Activated gamma-delta T cell treated with anti-CD3 and anti-CD28 coated beads, Interleukin-2, amount 50 U/mL, for 16 hours (primary cell): ENCODE measurements around the gene CPA4.

Source experiments
- DNase-seq: peaks from one replicate; pipeline ENCODE4 v3.0.0-alpha.2; 2020; ENCODE audit warnings: low read depth

CPA4 gene

DNA sequence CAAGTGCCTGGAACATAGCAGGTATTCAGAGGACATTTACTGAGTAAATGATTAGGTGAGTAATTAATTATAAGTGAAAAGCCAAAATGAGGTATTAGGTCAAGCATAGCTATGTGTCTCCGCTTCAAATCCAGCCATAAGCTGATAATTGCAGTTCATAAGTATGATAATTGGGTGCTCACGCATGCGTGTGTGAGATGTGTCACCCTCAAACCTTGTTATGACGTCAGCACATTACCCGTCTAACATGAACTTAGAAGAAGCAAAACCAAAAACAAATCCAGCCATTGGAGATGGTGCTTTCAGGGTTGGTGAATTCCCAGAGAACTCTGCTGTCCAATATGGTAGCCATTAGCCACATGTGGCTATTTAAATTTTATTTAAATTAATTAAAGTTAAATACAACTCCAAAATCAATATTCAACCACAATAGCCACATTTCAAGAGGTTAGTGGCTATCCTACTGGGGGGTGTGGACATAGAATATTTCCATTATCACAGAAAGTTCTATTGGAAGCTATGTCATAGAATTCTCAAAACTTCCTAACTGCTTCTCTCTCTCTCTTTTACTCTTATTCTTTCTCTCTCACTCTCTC lies 51.4 kb downstream of the CPA4 start, which contains the start of gene CPA5:
CPA5 (plus strand) TSS at position 546 of the 596 bp plus-strand sequence. CDS start 1,670 bp downstream, outside the sequence.
- DNase-seq, result no peak

- DNase-seq, result no peak
Observed at GRCh38 chr7:130345136-130345535, 52.2 kb downstream of the CPA4 start.

GRCh38 chr7:130345725-130346124 lies 52.8 kb downstream of the CPA4 start:
- no peak for DNase-seq

DNA sequence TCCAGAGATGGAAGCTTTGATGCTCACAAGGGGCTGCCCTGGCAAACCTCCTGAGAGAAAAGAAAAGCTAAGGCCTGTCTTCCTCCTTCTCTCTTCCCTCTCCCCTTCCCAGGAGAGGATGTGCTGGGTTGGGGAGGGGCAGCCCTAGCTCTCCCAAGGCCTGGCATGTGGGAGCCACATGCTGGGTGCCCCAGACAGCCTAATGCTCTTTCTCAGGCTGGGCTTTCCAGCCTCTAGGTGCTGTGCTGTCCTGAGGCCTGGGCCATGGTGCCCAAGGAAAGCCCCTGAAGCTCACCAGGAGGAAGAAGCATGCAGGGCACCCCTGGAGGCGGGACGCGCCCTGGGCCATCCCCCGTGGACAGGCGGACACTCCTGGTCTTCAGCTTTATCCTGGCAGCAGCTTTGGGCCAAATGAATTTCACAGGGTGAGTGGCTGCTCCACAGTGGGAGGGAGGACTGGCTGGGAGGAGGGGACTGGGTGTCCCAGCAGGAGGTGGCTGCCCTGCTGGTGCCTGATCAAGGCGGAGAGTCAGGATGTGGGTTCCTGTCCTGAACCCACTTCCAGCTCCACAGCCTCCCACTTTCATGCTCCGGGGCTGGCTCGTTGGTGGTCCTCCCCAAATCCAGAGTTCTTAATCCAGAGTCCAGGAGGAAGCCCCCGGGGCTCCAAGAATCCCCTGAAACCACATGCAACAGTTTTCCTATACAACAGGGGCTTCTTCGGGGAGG lies 53.4 kb downstream of the CPA4 start:
- no peak for DNase-seq

GRCh38 chr7:130346941-130347340 lies 54.0 kb downstream of the CPA4 start:
- DNase-seq, result no peak

GRCh38 chr7:130349911-130350782 lies 57.2 kb downstream of the CPA4 start:
- no peak for DNase-seq

GRCh38 chr7:130350945-130351790 lies 58.2 kb downstream of the CPA4 start:
- no peak for DNase-seq

GRCh38 chr7:130351791-130352090 lies 58.8 kb downstream of the CPA4 start:
- DNase-seq, result no peak

GRCh38 chr7:130352194-130353074 lies 59.5 kb downstream of the CPA4 start:
- no peak for DNase-seq

- DNase-seq, result no peak
Observed at GRCh38 chr7:130353196-130353595, 60.2 kb downstream of the CPA4 start.

DNA sequence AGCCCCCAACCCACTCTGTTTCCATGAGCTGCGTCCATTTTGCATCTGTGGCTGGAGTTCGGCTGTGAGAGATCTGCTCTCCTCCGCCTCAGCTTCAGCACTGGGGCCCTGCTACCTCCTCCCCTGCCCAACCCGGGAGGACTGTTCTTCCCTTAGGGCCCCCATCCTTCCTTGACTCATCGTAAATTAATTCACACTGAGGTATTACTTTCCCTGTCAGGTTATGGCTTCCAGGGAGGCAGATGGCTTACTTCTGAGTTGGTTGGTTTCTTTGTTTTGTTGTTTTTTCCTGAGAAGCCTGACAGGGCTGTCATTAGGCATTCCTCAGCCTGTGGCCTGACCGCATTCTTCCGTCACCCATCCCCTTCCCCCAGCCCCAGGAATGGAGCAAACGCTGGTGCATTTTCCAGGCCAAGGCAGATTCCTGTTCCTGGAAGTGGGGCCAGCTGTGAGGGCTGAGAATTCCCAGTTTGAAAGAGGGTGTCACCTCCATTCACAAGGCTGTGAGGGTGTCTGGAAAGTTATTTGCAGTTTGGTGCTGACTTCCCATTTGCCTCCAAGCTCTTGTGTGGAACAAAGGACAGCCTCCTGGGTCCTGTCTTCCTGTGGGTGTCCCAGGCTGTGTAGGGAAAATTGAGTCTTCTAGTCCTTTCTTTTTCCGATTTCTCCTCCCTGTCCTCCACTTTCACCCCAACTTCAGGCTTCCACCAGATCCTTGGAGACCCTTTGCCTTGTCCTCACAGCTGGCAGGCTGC lies 63.3 kb downstream of the CPA4 start:
- no peak for DNase-seq

GRCh38 chr7:130356876-130357611 lies 64.1 kb downstream of the CPA4 start:
- no peak for DNase-seq

- DNase-seq, result no peak
Observed at GRCh38 chr7:130358471-130358870, 65.5 kb downstream of the CPA4 start.

DNA sequence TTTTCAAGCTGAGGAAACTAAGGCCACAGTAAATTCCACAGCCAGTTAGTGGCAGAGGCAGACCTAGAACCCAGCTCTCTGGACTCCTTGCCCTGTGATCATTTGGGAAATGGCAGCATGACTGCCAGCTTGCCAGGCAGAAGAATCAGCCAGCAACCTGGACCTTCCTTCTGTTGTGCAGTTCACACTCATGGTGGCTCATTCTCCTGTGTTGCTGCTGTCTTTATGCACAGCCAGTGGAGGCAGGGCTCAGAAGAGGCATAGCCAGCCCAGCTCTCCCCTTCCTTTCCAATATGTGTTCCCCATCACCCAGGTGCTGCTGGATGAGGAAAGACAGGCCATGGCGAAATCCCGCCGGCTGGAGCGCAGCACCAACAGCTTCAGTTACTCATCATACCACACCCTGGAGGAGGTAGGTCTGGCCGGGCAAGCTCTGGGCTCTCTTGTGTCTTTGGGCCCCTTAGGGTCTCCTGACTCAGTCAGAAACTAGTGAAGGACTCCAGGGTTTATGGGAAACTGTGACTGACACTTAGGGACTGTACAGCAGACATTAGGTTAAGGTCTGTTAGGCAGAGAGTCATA lies 66.4 kb downstream of the CPA4 start:
- DNase-seq, result no peak

DNA sequence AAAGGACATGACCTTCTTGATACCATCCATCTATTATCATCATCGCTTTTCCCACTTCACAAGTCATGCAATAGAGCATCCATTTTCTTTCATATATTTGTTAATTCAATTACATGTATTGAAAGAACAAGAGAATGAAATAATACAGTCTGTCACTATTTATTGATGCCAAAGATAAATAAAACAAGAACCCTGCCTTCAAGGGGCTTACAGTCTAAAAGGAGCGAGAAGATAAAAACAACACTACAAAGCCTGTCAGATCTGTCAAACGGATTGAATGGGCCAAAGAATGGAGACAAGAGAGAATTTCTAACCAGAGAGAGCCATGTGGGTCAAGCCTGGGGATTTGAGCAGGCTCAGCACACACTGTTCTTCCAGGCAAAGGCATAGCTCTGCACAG lies 67.6 kb downstream of the CPA4 start:
- DNase-seq, result no peak

DNA sequence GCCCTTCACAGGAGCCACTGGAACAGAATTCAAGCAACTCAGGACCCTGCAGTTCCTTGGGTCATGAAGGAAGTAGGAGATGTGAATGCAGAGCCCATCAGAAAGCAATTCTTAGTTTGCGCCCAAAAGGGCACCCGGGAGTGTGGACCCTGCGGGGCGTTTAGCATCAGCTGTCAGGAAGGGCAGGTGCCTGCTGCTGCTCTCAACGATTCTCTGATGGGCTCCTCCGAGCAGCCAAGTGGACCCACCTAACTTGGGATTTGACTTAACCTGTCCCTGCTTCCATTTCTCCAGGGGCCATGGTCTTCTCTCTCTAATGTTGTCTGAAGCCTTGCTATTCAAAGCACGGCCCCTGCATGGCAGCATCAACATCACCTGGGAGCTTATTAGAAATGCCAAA lies 68.7 kb downstream of the CPA4 start:
- DNase-seq, result no peak

GRCh38 chr7:130362251-130362816 lies 69.4 kb downstream of the CPA4 start:
- DNase-seq, result no peak

DNA sequence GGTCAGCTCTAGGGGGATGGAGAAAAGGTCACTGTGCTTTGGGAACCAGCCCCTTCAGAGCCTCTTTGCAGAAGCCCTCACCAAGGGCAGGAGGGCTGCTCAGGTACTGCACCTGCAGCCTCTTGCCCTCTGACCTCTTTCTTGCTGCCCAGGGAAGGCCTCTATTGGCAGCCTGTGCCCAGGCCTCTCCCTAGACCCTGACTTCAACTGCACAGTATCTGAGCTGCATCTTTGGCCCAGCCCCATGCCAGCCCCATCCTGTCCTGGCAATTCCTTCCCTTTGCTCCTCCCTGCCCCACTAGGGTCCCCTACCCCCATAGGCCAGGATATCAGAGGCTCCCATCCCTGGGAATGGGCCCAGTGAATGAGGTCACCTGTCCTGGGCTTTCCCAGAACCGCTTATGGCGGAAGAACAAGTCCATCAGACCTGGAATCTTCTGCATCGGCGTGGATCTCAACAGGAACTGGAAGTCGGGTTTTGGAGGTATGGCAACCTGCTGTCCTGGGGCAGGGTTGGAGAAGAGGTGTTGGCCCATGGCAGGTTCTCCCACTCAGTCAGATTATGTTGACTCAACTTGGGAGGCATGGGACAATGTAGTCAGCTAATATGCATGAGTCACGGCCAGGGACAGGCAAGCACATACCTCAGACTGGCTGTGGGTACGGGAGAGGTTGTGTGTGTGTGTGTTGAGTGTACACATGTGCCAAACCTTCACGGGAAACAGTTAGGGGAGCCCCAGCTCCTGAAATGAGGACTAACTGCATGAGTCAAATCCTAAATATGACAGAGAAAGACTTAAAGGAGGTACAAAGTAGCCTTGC lies 70.3 kb downstream of the CPA4 start:
- no peak for DNase-seq
